COLO668 (cell line): ENCODE measurements around the gene DSCAM.
A peak's percentile ranks its signal among the peaks of the same experiment; 100 is the strongest.

Experiments
- DNase-seq: peaks from one replicate; lab custom pipeline; 2025; ENCODE audit not compliant: unreplicated experiment; lab: John Stamatoyannopoulos, UW

The DSCAM gene

GRCh38 chr21:40662889-40663288 is 184.1 kb downstream of the DSCAM start:
- DNase-seq, result no peak

- no peak for DNase-seq
Observed at GRCh38 chr21:40660461-40660860, 186.5 kb downstream of the DSCAM start.

DNA sequence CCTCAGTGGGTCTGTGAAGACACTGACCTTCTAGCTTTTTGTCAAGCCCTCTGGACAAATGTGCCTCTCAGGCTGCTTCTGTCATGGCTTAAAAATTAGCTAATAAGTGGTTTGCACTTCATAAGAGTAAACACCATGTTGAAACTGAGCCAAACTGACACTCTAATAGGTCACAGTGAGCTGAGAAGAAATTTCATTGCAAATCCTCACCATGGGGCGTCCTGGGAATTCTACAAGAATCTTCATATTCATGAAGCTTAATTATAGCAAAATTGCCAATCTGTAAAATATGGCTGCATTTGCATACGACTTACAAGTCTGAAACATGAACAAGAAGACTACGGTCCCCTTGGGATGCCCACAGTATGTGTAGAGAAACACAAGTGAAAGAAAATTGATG is 188.6 kb downstream of the DSCAM start:
- DNase-seq, result peak; percentile 29

DNA sequence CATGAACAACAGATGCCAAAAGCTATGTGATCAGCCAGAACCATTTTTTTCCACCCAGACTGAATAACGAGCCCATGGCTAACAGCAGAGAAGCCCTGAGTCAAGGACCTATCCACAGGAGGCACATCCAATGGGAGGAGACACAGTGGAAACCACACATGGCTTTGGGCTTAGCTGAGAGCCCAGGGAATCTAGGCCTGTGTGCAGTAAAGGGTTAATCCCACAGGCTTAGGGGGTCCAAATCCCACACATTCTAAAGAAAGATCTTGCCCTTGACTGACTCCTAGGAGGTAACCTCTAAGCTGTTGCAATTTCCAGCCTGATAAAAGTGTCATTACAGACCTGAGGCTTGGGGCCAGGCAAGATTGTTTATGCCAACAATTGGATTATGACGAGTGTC is 194.5 kb downstream of the DSCAM start:
- no peak for DNase-seq

- DNase-seq, result no peak
Observed at GRCh38 chr21:40647706-40648105, 199.3 kb downstream of the DSCAM start.

DNA sequence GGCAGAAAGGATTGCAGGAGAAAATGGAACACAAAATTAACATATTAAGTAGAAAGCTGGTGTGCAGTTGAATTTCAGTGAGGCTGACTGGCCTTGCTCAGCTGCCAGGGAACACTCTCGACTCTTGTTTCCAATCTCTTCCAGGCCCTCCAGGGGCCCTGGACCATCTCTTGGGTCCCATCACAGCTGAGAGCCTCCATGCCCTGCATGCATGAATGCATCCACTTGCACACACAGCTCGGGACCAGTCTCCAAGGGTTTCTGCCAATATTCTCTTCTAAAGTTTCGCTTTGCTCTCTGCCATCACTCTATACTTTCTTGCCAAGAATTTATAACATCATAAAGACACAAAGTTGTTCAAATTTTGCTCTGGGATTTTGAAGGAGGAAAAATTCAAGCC is 200.3 kb downstream of the DSCAM start:
- no peak for DNase-seq

GRCh38 chr21:40641042-40641441 is 205.9 kb downstream of the DSCAM start:
- no peak for DNase-seq

- peak; percentile 29 for DNase-seq
Observed at GRCh38 chr21:40640266-40640789, 206.6 kb downstream of the DSCAM start.

DNA sequence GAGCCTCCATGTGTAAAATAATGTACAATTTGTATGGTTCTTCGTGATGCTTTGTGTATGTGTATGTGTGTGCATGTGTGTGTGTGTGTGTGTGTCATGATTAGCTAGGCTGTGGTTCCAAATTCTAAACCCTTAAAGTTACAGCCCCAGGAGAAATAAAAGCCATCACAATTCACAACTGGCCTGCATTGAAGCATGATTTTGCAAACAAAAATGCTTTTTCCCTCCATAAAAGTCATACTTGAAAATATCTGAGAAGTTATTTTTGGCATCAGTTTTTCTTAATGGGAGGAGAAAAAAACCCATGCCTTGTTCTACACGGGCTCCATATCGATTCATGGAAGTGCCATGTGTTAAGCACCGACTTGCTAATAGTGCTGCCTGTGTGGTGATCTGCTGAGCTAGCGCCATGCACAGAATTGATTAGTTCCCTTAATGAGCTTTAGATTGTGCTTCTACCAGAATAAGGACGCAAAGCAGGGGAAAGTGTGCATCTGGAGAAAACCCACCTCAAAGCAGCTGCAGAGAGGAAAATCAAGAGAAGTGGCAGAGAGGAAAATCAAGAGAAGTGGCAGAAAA is 207.3 kb downstream of the DSCAM start:
- no peak for DNase-seq

- DNase-seq, result no peak
Observed at GRCh38 chr21:40638466-40639251, 208.3 kb downstream of the DSCAM start.

DNA sequence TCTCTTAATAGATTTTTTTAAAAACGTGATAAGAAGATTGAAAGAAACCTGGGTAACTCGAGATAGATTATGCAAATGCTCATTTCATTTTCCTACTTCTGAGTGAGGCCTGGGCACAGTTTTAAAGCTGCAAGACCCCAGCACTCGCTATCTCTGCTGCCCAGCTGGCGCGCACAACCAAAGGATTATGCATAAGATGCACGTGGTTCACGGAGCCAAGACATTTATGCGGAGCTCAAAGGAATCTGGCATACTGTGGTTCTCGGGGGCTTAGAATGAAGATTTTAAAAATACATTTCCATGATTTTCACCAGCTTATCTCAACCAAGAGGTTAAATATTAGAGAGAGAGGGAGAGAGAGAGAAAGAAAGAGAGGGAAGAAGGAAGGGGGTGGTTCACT is 210.9 kb downstream of the DSCAM start:
- DNase-seq, result no peak

- DNase-seq, result no peak
Observed at GRCh38 chr21:40635391-40635790, 211.6 kb downstream of the DSCAM start.

- no peak for DNase-seq
Observed at GRCh38 chr21:40634141-40634540, 212.8 kb downstream of the DSCAM start.

DNA sequence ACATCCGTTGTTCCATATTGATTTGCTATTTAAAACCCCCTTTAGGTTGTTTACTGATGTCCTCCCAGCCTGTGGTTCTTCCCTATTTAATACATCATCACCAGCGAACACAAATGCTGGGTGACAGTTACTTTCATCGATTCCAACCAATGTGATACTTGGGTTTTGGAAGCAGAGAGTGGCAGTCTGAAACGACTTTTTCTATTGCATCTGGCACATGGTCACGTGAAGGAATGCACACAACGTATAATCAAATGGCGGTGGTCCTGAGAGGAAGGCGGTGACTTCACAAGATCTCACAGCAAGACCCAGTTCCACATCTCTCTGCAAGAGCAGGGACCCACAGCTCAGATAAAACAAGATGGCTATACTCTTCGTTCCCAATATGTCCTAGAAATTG is 213.9 kb downstream of the DSCAM start:
- DNase-seq, result no peak

- DNase-seq, result no peak
Observed at GRCh38 chr21:40631211-40631610, 215.7 kb downstream of the DSCAM start.

- no peak for DNase-seq
Observed at GRCh38 chr21:40625991-40626390, 221.0 kb downstream of the DSCAM start.

DNA sequence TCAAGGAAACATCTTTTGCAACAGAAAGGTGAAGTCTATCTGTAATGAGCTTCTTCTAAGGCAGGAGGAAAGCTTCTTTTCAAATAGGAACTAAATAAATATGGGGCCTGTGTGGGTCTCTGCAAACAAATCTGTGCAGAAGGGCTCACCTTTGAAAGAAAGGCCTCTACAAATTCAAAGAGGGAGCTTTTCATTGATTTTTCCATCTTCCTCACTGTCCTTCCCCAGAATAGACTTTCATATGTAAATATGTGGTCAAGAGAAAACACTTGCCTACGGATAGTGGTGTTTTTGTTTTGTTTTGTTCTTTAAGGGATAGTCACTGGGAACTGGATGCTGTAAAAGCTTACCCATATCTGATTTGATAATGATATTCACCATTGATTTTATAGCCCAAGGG is 223.4 kb downstream of the DSCAM start:
- DNase-seq, result no peak

DNA sequence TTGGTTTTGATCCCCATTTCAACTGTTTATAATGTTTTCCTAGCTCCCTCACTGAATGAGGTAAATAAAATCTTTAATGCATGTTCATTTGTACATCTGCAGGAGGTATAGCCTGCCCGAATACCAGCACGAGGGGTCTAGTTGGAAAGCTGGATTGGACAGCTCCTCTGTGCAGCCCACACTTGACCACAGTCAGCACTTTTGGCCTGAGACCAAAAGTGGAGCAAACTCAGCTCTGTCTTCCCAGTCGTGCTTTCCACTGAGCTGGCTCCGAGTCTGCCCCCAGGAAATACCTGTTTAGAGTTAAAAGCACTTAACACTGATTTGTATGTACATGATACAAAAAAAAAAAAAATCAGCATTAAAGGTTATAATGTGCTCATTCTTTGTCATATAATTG is 224.4 kb downstream of the DSCAM start:
- no peak for DNase-seq

- DNase-seq, result no peak
Observed at GRCh38 chr21:40620386-40621145, 226.4 kb downstream of the DSCAM start.

- no peak for DNase-seq
Observed at GRCh38 chr21:40618191-40618973, 228.6 kb downstream of the DSCAM start.

GRCh38 chr21:40616377-40616704 is 230.6 kb downstream of the DSCAM start:
- no peak for DNase-seq
